HEK293 (cell line): ENCODE data around the gene HMCN1.

Experiments used
- CTCF ChIA-PET: fragments of 350-600 bp; formaldehyde crosslinking; extraction: SDS; loops from one replicate; lab custom pipeline; 2021; ENCODE audit warnings: antibody characterized with exemption; lab: Yijun Ruan, JAX
- POLR2A ChIA-PET: fragments of 300-600 bp; formaldehyde crosslinking; extraction: SDS; loops from one replicate; lab custom pipeline; 2020; ENCODE audit warnings: antibody characterized with exemption, inconsistent platforms; lab: Yijun Ruan, JAX
- H3K27ac ChIP-seq: fragments of 200-500 bp; sonication (Bioruptor generic); 2 replicates; pipeline ENCODE4 v1.5.1; 2014; ENCODE audit warnings: low read depth, low read length, control low read depth, inconsistent platforms; ENCODE audit errors: extremely low read depth
- H3K36me3 ChIP-seq, 2 experiments: fragments of 200-500 bp in 1 of 2; sonication (Bioruptor generic) in 1 of 2; 1 replicate in 1 of 2; 2 replicates in 1 of 2; pipeline ENCODE4 v1.5.1; 2014 to 2017; ENCODE audit warnings: inconsistent platforms in 2 of 2, low read length in 2 of 2; ENCODE audit not compliant: control insufficient read depth in 2 of 2, insufficient read depth in 1 of 2
- H3K4me1 ChIP-seq: fragments of 200-500 bp; sonication (Bioruptor generic); 2 replicates; pipeline ENCODE4 v1.5.1; 2014; ENCODE audit warnings: mild to moderate bottlenecking, low read length, inconsistent platforms; ENCODE audit not compliant: control insufficient read depth, insufficient read depth
- H3K4me3 ChIP-seq: 2 replicates; pipeline ENCODE4 v1.5.1; 2011; ENCODE audit warnings: low read depth, mild to moderate bottlenecking, control low read depth, low read length, moderate library complexity
- H3K9me3 ChIP-seq: fragments of 200-500 bp; sonication (Bioruptor generic); 2 replicates; pipeline ENCODE4 v1.5.1; 2014; ENCODE audit warnings: low read depth, low read length, inconsistent platforms; ENCODE audit not compliant: control insufficient read depth, insufficient read depth
- HOXA7 ChIP-seq: sonication (generic); formaldehyde crosslinking; IDR thresholded peaks from 2 replicates; pipeline ENCODE4 v1.8.1; 2022; ENCODE audit warnings: missing genetic modification reagents, borderline replicate concordance
- OSR2 ChIP-seq: fragments of 450-650 bp; formaldehyde crosslinking; IDR thresholded peaks from 2 replicates; pipeline ENCODE4 v1.5.1; 2016; ENCODE audit warnings: missing biosample characterization, missing genetic modification characterization
- ZBTB17 ChIP-seq: fragments of 450-650 bp; formaldehyde crosslinking; IDR thresholded peaks from 2 replicates; pipeline ENCODE4 v1.5.1; 2016; ENCODE audit warnings: missing biosample characterization, missing genetic modification characterization
- ZNF133 ChIP-seq: fragments of 450-650 bp; formaldehyde crosslinking; IDR thresholded peaks from 2 replicates; pipeline ENCODE4 v1.5.1; 2016; ENCODE audit warnings: missing biosample characterization, missing genetic modification characterization
- ZNF221 ChIP-seq: fragments of 450-650 bp; formaldehyde crosslinking; IDR thresholded peaks from 2 replicates; pipeline ENCODE4 v1.5.1; 2017; ENCODE audit warnings: missing biosample characterization, missing genetic modification characterization, borderline replicate concordance
- ZNF248 ChIP-seq: fragments of 450-650 bp; formaldehyde crosslinking; IDR thresholded peaks from 2 replicates; pipeline ENCODE4 v1.5.1; 2017; ENCODE audit warnings: missing biosample characterization, missing genetic modification characterization
- ZNF555 ChIP-seq: fragments of 450-650 bp; formaldehyde crosslinking; conservative IDR thresholded peaks from 2 replicates; pipeline ENCODE4 v1.5.1; 2017; ENCODE audit warnings: missing biosample characterization, mild to moderate bottlenecking, missing genetic modification characterization, inconsistent platforms
- ZNF571 ChIP-seq: fragments of 450-650 bp; formaldehyde crosslinking; IDR thresholded peaks from 2 replicates; pipeline ENCODE4 v1.5.0; 2017; ENCODE audit warnings: missing biosample characterization, missing genetic modification characterization
- ZNF623 ChIP-seq: fragments of 450-650 bp; formaldehyde crosslinking; IDR thresholded peaks from 2 replicates; pipeline ENCODE4 v1.5.1; 2016; ENCODE audit warnings: missing biosample characterization, missing genetic modification characterization
- ZNF837 ChIP-seq: fragments of 450-650 bp; formaldehyde crosslinking; IDR thresholded peaks from 2 replicates; pipeline ENCODE4 v1.5.1; 2016; ENCODE audit warnings: missing biosample characterization, missing genetic modification characterization
- ZXDB ChIP-seq: fragments of 450-650 bp; formaldehyde crosslinking; IDR thresholded peaks from 2 replicates; pipeline ENCODE4 v1.5.1; 2016; ENCODE audit warnings: missing biosample characterization, missing genetic modification characterization
- TF ChIP-seq, protein P1 (sequence below): fragments of 450-650 bp; formaldehyde crosslinking; IDR thresholded peaks from 2 replicates; pipeline ENCODE4 v1.5.1; 2016; ENCODE audit warnings: missing biosample characterization, missing genetic modification characterization
- TF ChIP-seq, protein P2 (sequence below): fragments of 450-650 bp; formaldehyde crosslinking; IDR thresholded peaks from 2 replicates; pipeline ENCODE4 v1.5.1; 2017; ENCODE audit warnings: missing biosample characterization, missing genetic modification characterization
- TF ChIP-seq, protein P3 (sequence below): fragments of 450-650 bp; formaldehyde crosslinking; IDR thresholded peaks from 2 replicates; pipeline ENCODE4 v1.5.1; 2016; ENCODE audit warnings: missing biosample characterization, missing genetic modification characterization, low read depth
- TF ChIP-seq, protein P4 (sequence below): fragments of 450-650 bp; formaldehyde crosslinking; IDR thresholded peaks from 2 replicates; pipeline ENCODE4 v1.5.1; 2016; ENCODE audit warnings: missing biosample characterization, missing genetic modification characterization

Gene HMCN1

DNA sequence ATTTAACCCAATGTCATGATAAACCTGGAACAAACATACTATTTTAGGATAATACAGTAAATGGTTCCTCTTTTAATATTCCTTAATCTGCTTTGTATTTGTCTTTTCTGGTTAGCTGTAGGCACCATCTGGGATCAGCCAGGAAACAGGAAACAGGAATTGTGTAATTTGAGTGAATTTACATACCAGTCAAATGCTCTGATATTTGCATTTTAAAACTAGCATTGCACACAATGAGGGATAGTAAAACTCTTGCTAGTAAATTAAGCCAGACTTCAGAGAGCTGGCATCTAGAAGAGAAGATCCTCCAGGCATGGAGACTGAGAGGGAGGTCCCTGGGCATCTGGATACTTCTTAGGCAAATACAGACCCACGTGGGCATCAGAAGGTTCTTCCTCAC lies 103.5 kb downstream of the HMCN1 start:
- no peak for TF ChIP-seq OSR2
- TF ChIP-seq, protein P1, sequence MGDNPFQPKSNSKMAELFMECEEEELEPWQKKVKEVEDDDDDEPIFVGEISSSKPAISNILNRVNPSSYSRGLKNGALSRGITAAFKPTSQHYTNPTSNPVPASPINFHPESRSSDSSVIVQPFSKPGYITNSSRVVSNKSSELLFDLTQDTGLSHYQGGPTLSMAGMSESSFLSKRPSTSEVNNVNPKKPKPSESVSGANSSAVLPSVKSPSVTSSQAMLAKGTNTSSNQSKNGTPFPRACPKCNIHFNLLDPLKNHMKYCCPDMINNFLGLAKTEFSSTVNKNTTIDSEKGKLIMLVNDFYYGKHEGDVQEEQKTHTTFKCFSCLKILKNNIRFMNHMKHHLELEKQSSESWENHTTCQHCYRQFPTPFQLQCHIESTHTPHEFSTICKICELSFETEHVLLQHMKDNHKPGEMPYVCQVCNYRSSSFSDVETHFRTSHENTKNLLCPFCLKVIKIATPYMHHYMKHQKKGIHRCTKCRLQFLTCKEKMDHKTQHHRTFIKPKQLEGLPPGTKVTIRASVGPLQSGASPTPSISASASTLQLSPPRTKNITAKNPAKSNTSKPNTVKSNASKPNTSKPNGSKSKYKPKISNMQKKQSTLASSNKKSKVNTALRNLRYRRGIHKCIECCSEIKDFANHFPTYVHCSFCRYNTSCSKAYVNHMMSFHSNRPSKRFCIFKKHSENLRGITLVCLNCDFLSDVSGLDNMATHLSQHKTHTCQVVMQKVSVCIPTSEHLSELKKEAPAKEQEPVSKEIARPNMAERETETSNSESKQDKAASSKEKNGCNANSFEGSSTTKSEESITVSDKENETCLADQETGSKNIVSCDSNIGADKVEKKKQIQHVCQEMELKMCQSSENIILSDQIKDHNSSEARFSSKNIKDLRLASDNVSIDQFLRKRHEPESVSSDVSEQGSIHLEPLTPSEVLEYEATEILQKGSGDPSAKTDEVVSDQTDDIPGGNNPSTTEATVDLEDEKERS (tag by site-specific recombination), result no peak
- no peak for TF ChIP-seq ZNF133
- TF ChIP-seq, all 188 proteins: peak for 0
- H3K36me3 ChIP-seq, result no peaks in the 10 kb centered on the region
- no peak overlapping the region for H3K27ac ChIP-seq
- ChIA-PET POLR2A (no interaction called here), CTCF (no interaction called here)
- no peaks in the 10 kb centered on the region for H3K9me3 ChIP-seq
- H3K4me1 ChIP-seq, result no peaks in the 10 kb centered on the region
- no peak overlapping the region for H3K4me3 ChIP-seq

DNA sequence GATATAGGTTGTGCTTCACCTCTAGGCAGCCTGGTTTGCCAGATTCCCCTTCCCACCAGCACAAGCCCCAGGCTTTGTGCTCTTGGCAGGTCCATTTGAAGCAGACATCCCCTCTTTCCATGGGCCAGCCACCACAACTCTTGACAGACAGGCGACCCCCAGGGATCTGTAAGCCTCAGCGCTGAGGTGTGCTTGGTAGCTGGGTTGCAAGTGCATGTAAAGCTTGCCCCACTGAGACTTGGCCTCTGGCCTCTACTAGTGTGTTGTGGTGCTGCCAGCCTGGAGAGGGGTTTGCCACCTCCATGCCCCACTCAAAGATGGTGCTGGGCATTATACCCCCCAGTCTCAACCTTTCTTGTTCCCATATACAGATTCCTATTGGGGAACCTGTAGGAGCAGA lies 103.9 kb downstream of the HMCN1 start:
- Histone ChIP-seq H3K4me1 (no peaks in the 10 kb centered on the region), H3K36me3 (no peaks in the 10 kb centered on the region), H3K9me3 (no peaks in the 10 kb centered on the region), H3K27ac (no peak overlapping the region), H3K4me3 (no peak overlapping the region)
- CTCF ChIA-PET, result no interaction called here
- POLR2A ChIA-PET, result no interaction called here
- TF ChIP-seq, protein P2, sequence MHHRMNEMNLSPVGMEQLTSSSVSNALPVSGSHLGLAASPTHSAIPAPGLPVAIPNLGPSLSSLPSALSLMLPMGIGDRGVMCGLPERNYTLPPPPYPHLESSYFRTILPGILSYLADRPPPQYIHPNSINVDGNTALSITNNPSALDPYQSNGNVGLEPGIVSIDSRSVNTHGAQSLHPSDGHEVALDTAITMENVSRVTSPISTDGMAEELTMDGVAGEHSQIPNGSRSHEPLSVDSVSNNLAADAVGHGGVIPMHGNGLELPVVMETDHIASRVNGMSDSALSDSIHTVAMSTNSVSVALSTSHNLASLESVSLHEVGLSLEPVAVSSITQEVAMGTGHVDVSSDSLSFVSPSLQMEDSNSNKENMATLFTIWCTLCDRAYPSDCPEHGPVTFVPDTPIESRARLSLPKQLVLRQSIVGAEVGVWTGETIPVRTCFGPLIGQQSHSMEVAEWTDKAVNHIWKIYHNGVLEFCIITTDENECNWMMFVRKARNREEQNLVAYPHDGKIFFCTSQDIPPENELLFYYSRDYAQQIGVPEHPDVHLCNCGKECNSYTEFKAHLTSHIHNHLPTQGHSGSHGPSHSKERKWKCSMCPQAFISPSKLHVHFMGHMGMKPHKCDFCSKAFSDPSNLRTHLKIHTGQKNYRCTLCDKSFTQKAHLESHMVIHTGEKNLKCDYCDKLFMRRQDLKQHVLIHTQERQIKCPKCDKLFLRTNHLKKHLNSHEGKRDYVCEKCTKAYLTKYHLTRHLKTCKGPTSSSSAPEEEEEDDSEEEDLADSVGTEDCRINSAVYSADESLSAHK (tag by site-specific recombination), result no peak
- TF ChIP-seq, all 188 proteins: peak for 0

DNA sequence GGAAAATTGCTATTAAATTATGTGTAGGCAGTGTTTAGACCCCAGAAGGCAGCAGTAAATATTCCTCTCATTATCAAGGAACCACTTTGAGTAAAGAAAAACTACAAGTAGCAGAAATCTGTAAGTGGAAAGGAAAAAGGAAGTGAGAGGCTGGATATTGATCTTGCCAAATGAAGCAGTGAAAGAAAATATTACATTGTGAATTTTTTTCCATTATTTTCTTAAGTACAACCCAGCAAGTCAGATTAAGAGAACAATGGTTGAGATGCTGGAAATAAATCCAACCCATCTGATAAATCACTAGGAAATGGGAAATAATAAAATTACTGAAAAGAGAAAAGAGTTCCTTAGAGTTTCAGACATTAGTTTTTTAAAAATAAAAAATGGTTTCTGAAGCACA lies 106.7 kb downstream of the HMCN1 start:
- Histone ChIP-seq H3K4me3 (no peak overlapping the region), H3K27ac (no peak overlapping the region), H3K9me3 (no peaks in the 10 kb centered on the region), H3K4me1 (no peaks in the 10 kb centered on the region), H3K36me3 (no peaks in the 10 kb centered on the region)
- POLR2A ChIA-PET, result no interaction called here
- TF ChIP-seq ZNF248 (tag by site-specific recombination) (no peak), ZXDB (tag by site-specific recombination) (no peak), ZNF555 (tag by site-specific recombination) (no peak), ZNF571 (no peak), ZNF221 (tag by site-specific recombination) (no peak), ZBTB17 (tag by site-specific recombination) (no peak), ZNF623 (no peak), ZNF837 (tag by site-specific recombination) (no peak), HOXA7 (CRISPR knock-in tag) (no peak)
- TF ChIP-seq, protein P3, sequence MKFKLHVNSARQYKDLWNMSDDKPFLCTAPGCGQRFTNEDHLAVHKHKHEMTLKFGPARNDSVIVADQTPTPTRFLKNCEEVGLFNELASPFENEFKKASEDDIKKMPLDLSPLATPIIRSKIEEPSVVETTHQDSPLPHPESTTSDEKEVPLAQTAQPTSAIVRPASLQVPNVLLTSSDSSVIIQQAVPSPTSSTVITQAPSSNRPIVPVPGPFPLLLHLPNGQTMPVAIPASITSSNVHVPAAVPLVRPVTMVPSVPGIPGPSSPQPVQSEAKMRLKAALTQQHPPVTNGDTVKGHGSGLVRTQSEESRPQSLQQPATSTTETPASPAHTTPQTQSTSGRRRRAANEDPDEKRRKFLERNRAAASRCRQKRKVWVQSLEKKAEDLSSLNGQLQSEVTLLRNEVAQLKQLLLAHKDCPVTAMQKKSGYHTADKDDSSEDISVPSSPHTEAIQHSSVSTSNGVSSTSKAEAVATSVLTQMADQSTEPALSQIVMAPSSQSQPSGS (tag by site-specific recombination), result no peak
- TF ChIP-seq, protein P4, sequence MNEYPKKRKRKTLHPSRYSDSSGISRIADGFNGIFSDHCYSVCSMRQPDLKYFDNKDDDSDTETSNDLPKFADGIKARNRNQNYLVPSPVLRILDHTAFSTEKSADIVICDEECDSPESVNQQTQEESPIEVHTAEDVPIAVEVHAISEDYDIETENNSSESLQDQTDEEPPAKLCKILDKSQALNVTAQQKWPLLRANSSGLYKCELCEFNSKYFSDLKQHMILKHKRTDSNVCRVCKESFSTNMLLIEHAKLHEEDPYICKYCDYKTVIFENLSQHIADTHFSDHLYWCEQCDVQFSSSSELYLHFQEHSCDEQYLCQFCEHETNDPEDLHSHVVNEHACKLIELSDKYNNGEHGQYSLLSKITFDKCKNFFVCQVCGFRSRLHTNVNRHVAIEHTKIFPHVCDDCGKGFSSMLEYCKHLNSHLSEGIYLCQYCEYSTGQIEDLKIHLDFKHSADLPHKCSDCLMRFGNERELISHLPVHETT (tag by site-specific recombination), result no peak
- CTCF ChIA-PET, result interaction anchor here (0.9 kb wide), 1 partner anchor 120 kb away, joined by 3 read pairs; no protein-coding TSS in a partner anchor
